ENCODE measurements around the gene COL13A1. TPM values are rescaled to one million over a fixed set of nuclear protein-coding genes. Genes with fewer than 3 reads are reported as not detected.

Gene COL13A1
- total and polyA plus RNA-seq, 4 donors, result 3.5 to 32.8 (median 11.5) TPM

GRCh38 chr10:69928339-69928738, 126.6 kb downstream of the COL13A1 start:
- no peak for DNase-seq
- H3K9me3 ChIP-seq (ENCODE audit: control insufficient read depth, low read length), result no peaks in the 10 kb centered on the region
- no peak overlapping the region for H3K4me3 ChIP-seq (ENCODE audit: low read length in 2 of 2)
- 94 to 95% methylated on average over 3 of the region's 3 CpGs for WGBS, 2 donors
- no peak for ATAC-seq (ENCODE audit: low FRiP score)
- H3K4me1 ChIP-seq (ENCODE audit: control insufficient read depth in 1 of 2, insufficient read depth in 2 of 2, low read length in 2 of 2), result no peaks in the 10 kb centered on the region
- no peak overlapping the region for H3K27ac ChIP-seq (ENCODE audit: low read depth in 1 of 2, low read length in 2 of 2)
- H3K27me3 ChIP-seq (ENCODE audit: control insufficient read depth in 1 of 2, insufficient read depth in 2 of 2, low read length in 1 of 2), result no peaks in the 10 kb centered on the region
- H3K36me3 ChIP-seq (ENCODE audit: control insufficient read depth in 1 of 2, insufficient read depth in 2 of 2, low read length in 1 of 2), result peaks cover 0 to under 1% of the 10 kb centered on the region in 2 donors
- intact Hi-C loops (cut with DNase I), result no loop called here

- 95 to 96% methylated on average over 3 of the region's 3 CpGs for WGBS, 2 donors
- Histone ChIP-seq H3K27me3 (ENCODE audit: control insufficient read depth in 1 of 2, insufficient read depth in 2 of 2, low read length in 1 of 2) (no peaks in the 10 kb centered on the region), H3K9me3 (ENCODE audit: control insufficient read depth, low read length) (no peaks in the 10 kb centered on the region), H3K27ac (ENCODE audit: low read depth in 1 of 2, low read length in 2 of 2) (no peak overlapping the region), H3K4me1 (ENCODE audit: control insufficient read depth in 1 of 2, insufficient read depth in 2 of 2, low read length in 2 of 2) (no peaks in the 10 kb centered on the region), H3K4me3 (ENCODE audit: low read length in 2 of 2) (no peak overlapping the region), H3K36me3 (ENCODE audit: control insufficient read depth in 1 of 2, insufficient read depth in 2 of 2, low read length in 1 of 2) (no peaks in the 10 kb centered on the region)
- intact Hi-C loops (cut with DNase I), result no loop called here
- DNase-seq (no peak), ATAC-seq (ENCODE audit: low FRiP score) (no peak)
These were observed 127.9 kb downstream of the COL13A1 start for GRCh38 chr10:69929575-69929974.

GRCh38 chr10:69934768-69935167, 133.1 kb downstream of the COL13A1 start:
- H3K27ac ChIP-seq (ENCODE audit: low read depth in 1 of 2, low read length in 2 of 2), result no peak overlapping the region
- 90 to 95% methylated on average over 2 of the region's 2 CpGs for WGBS, 2 donors

GRCh38 chr10:69936091-69936490, 134.4 kb downstream of the COL13A1 start:
- Histone ChIP-seq H3K4me3 (ENCODE audit: low read length in 2 of 2) (no peak overlapping the region), H3K9me3 (ENCODE audit: control insufficient read depth, low read length) (no peaks in the 10 kb centered on the region), H3K27me3 (ENCODE audit: control insufficient read depth in 1 of 2, insufficient read depth in 2 of 2, low read length in 1 of 2) (no peaks in the 10 kb centered on the region), H3K27ac (ENCODE audit: low read depth in 1 of 2, low read length in 2 of 2) (no peak overlapping the region), H3K36me3 (ENCODE audit: control insufficient read depth in 1 of 2, insufficient read depth in 2 of 2, low read length in 1 of 2) (no peaks in the 10 kb centered on the region), H3K4me1 (ENCODE audit: control insufficient read depth in 1 of 2, insufficient read depth in 2 of 2, low read length in 2 of 2) (no peaks in the 10 kb centered on the region)
- WGBS, 2 donors, result 86 to 87% methylated on average over 3 of the region's 3 CpGs
- intact Hi-C loops (cut with DNase I), result no loop called here
- DNase-seq, result no peak
- no peak for ATAC-seq (ENCODE audit: low FRiP score)

More at GRCh38 chr10:69934768-69935167, 133.1 kb downstream of the COL13A1 start:
- intact Hi-C loops (cut with DNase I), result no loop called here
- Histone ChIP-seq H3K27me3 (ENCODE audit: control insufficient read depth in 1 of 2, insufficient read depth in 2 of 2, low read length in 1 of 2) (no peaks in the 10 kb centered on the region), H3K9me3 (ENCODE audit: control insufficient read depth, low read length) (no peaks in the 10 kb centered on the region), H3K4me3 (ENCODE audit: low read length in 2 of 2) (no peak overlapping the region), H3K36me3 (ENCODE audit: control insufficient read depth in 1 of 2, insufficient read depth in 2 of 2, low read length in 1 of 2) (no peaks in the 10 kb centered on the region), H3K4me1 (ENCODE audit: control insufficient read depth in 1 of 2, insufficient read depth in 2 of 2, low read length in 2 of 2) (no peaks in the 10 kb centered on the region)
- DNase-seq, result no peak
- ATAC-seq (ENCODE audit: low FRiP score), result no peak

- intact Hi-C loops (cut with DNase I), result no loop called here
- Histone ChIP-seq H3K27me3 (ENCODE audit: control insufficient read depth in 1 of 2, insufficient read depth in 2 of 2, low read length in 1 of 2) (no peaks in the 10 kb centered on the region), H3K4me1 (ENCODE audit: control insufficient read depth in 1 of 2, insufficient read depth in 2 of 2, low read length in 2 of 2) (peaks cover 0 to 2% of the 10 kb centered on the region in 2 donors), H3K4me3 (ENCODE audit: low read length in 2 of 2) (no peak overlapping the region), H3K36me3 (ENCODE audit: control insufficient read depth in 1 of 2, insufficient read depth in 2 of 2, low read length in 1 of 2) (no peaks in the 10 kb centered on the region), H3K9me3 (ENCODE audit: control insufficient read depth, low read length) (no peaks in the 10 kb centered on the region), H3K27ac (ENCODE audit: low read depth in 1 of 2, low read length in 2 of 2) (no peak overlapping the region)
- no peak for ATAC-seq (ENCODE audit: low FRiP score)
- WGBS, 2 donors, result 73 to 78% methylated on average over 5 of the region's 5 CpGs
- no peak for DNase-seq
These were observed 136.9 kb downstream of the COL13A1 start for GRCh38 chr10:69938541-69938991.

GRCh38 chr10:69939061-69939460, 137.4 kb downstream of the COL13A1 start:
- Histone ChIP-seq H3K4me3 (ENCODE audit: low read length in 2 of 2) (no peak overlapping the region), H3K9me3 (ENCODE audit: control insufficient read depth, low read length) (no peaks in the 10 kb centered on the region), H3K4me1 (ENCODE audit: control insufficient read depth in 1 of 2, insufficient read depth in 2 of 2, low read length in 2 of 2) (peaks cover 0 to 2% of the 10 kb centered on the region in 2 donors), H3K27me3 (ENCODE audit: control insufficient read depth in 1 of 2, insufficient read depth in 2 of 2, low read length in 1 of 2) (no peaks in the 10 kb centered on the region), H3K36me3 (ENCODE audit: control insufficient read depth in 1 of 2, insufficient read depth in 2 of 2, low read length in 1 of 2) (no peaks in the 10 kb centered on the region), H3K27ac (ENCODE audit: low read depth in 1 of 2, low read length in 2 of 2) (no peak overlapping the region)
- intact Hi-C loops (cut with DNase I), result no loop called here
- DNase-seq (no peak), ATAC-seq (ENCODE audit: low FRiP score) (no peak)
- WGBS, 2 donors, result 95 to 97% methylated on average over 3 of the region's 3 CpGs

- H3K9me3 ChIP-seq (ENCODE audit: control insufficient read depth, low read length), result no peaks in the 10 kb centered on the region
- no peak for ATAC-seq (ENCODE audit: low FRiP score)
- 88% methylated on average over 4 of the region's 4 CpGs for WGBS, 2 donors
- DNase-seq, result no peak
- H3K27ac ChIP-seq (ENCODE audit: low read depth in 1 of 2, low read length in 2 of 2), result no peak overlapping the region
- no peaks in the 10 kb centered on the region for H3K27me3 ChIP-seq (ENCODE audit: control insufficient read depth in 1 of 2, insufficient read depth in 2 of 2, low read length in 1 of 2)
- intact Hi-C loops (cut with DNase I), result no loop called here
- peaks cover 0 to 2% of the 10 kb centered on the region in 2 donors for H3K4me1 ChIP-seq (ENCODE audit: control insufficient read depth in 1 of 2, insufficient read depth in 2 of 2, low read length in 2 of 2)
- no peak overlapping the region for H3K4me3 ChIP-seq (ENCODE audit: low read length in 2 of 2)
- H3K36me3 ChIP-seq (ENCODE audit: control insufficient read depth in 1 of 2, insufficient read depth in 2 of 2, low read length in 1 of 2), result no peaks in the 10 kb centered on the region
These were observed 137.8 kb downstream of the COL13A1 start for GRCh38 chr10:69939481-69939880.

- H3K4me3 ChIP-seq (ENCODE audit: low read length in 2 of 2), result no peak overlapping the region
- H3K36me3 ChIP-seq (ENCODE audit: control insufficient read depth in 1 of 2, insufficient read depth in 2 of 2, low read length in 1 of 2), result no peaks in the 10 kb centered on the region
- intact Hi-C loops (cut with DNase I), result no loop called here
- H3K4me1 ChIP-seq (ENCODE audit: control insufficient read depth in 1 of 2, insufficient read depth in 2 of 2, low read length in 2 of 2), result peaks cover 0 to 2% of the 10 kb centered on the region in 2 donors
- WGBS, 2 donors, result 92% methylated on average over 11 of the region's 11 CpGs
- H3K27me3 ChIP-seq (ENCODE audit: control insufficient read depth in 1 of 2, insufficient read depth in 2 of 2, low read length in 1 of 2), result no peaks in the 10 kb centered on the region
- ATAC-seq (ENCODE audit: low FRiP score) (no peak), DNase-seq (no peak)
- H3K9me3 ChIP-seq (ENCODE audit: control insufficient read depth, low read length), result no peaks in the 10 kb centered on the region
- peak overlapping the region in 1 of 2 donors; percentile 39 for H3K27ac ChIP-seq (ENCODE audit: low read depth in 1 of 2, low read length in 2 of 2)
These were observed 140.0 kb downstream of the COL13A1 start for GRCh38 chr10:69941730-69942129.

GRCh38 chr10:69943292-69943820, 141.7 kb downstream of the COL13A1 start:
- no peak overlapping the region for H3K27ac ChIP-seq (ENCODE audit: low read depth in 1 of 2, low read length in 2 of 2)
- intact Hi-C loops (cut with DNase I), result no loop called here
- ATAC-seq (ENCODE audit: low FRiP score), result no peak

More at GRCh38 chr10:69943292-69943820, 141.7 kb downstream of the COL13A1 start:
- H3K27me3 ChIP-seq (ENCODE audit: control insufficient read depth in 1 of 2, insufficient read depth in 2 of 2, low read length in 1 of 2), result no peaks in the 10 kb centered on the region
- no peak overlapping the region for H3K4me3 ChIP-seq (ENCODE audit: low read length in 2 of 2)
- DNase-seq, result no peak
- H3K9me3 ChIP-seq (ENCODE audit: control insufficient read depth, low read length), result no peaks in the 10 kb centered on the region
- peaks cover 0 to 2% of the 10 kb centered on the region in 2 donors for H3K4me1 ChIP-seq (ENCODE audit: control insufficient read depth in 1 of 2, insufficient read depth in 2 of 2, low read length in 2 of 2)
- no peaks in the 10 kb centered on the region for H3K36me3 ChIP-seq (ENCODE audit: control insufficient read depth in 1 of 2, insufficient read depth in 2 of 2, low read length in 1 of 2)
- 97% methylated on average over 19 of the region's 19 CpGs for WGBS, 2 donors
